H9 (cell line): ENCODE measurements around the gene MAP3K10. TPM values are rescaled to one million over a fixed set of nuclear protein-coding genes. Genes with fewer than 3 reads are reported as not detected.
"Not testable (repeated sequence)": the region's sequence is repeated elsewhere in the genome, so short reads cannot be mapped to it uniquely, and the experiment has no call there.

Experiments
- DNase-seq: peaks from one replicate; pipeline ENCODE4 v3.0.0-alpha.2; 2017
- H2AFZ ChIP-seq: one replicate; pipeline ENCODE4 v1.6.1; 2013; ENCODE audit warnings: mild to moderate bottlenecking, low read length, control low read depth, moderate library complexity
- H2AK5ac ChIP-seq: 2 replicates; pipeline ENCODE4 v1.6.1; 2013; ENCODE audit warnings: low read length, control low read depth, mixed read lengths; ENCODE audit not compliant: insufficient read length
- H2BK120ac ChIP-seq: one replicate; pipeline ENCODE4 v1.6.1; 2013; ENCODE audit warnings: low read depth, mild to moderate bottlenecking, low read length, control low read depth, inconsistent platforms; ENCODE audit not compliant: poor library complexity, severe bottlenecking
- H2BK12ac ChIP-seq: 2 replicates; pipeline ENCODE4 v1.6.1; 2013; ENCODE audit warnings: low read length, control low read depth, mixed read lengths, low read depth; ENCODE audit not compliant: insufficient read length
- H2BK15ac ChIP-seq: 2 replicates; pipeline ENCODE4 v1.6.1; 2013; ENCODE audit warnings: low read depth, low read length, control low read depth
- H2BK20ac ChIP-seq: one replicate; pipeline ENCODE4 v1.6.1; 2013; ENCODE audit warnings: low read depth, mild to moderate bottlenecking, low read length, control low read depth, inconsistent platforms; ENCODE audit not compliant: poor library complexity, severe bottlenecking
- H2BK5ac ChIP-seq: 2 replicates; pipeline ENCODE4 v1.6.1; 2013; ENCODE audit warnings: low read length, control low read depth, mixed read lengths; ENCODE audit not compliant: insufficient read length
- H3K14ac ChIP-seq: 2 replicates; pipeline ENCODE4 v1.6.1; 2013; ENCODE audit warnings: low read length, control low read depth; ENCODE audit not compliant: insufficient read depth
- H3K18ac ChIP-seq: 2 replicates; pipeline ENCODE4 v1.6.1; 2013; ENCODE audit warnings: low read depth, mild to moderate bottlenecking, mixed read lengths, low read length, control low read depth; ENCODE audit not compliant: insufficient read length
- H3K23ac ChIP-seq: 2 replicates; pipeline ENCODE4 v1.6.1; 2013; ENCODE audit warnings: low read length, control low read depth, mixed read lengths, low read depth; ENCODE audit not compliant: insufficient read length
- H3K23me2 ChIP-seq: 2 replicates; pipeline ENCODE4 v1.6.1; 2013; ENCODE audit warnings: low read depth, mild to moderate bottlenecking, mixed read lengths, low read length, control low read depth; ENCODE audit not compliant: insufficient read length, poor library complexity, severe bottlenecking
- H3K27ac ChIP-seq: 2 replicates; pipeline ENCODE4 v1.5.1; 2013; ENCODE audit warnings: low read length, control low read depth, mixed read lengths, low read depth; ENCODE audit not compliant: insufficient read length
- H3K27me3 ChIP-seq: 2 replicates; pipeline ENCODE4 v1.6.1; 2013; ENCODE audit warnings: low read length, control low read depth, inconsistent platforms; ENCODE audit not compliant: insufficient read depth
- H3K4ac ChIP-seq: 2 replicates; pipeline ENCODE4 v1.6.1; 2013; ENCODE audit warnings: low read depth, mild to moderate bottlenecking, control low read depth, inconsistent platforms, low read length, moderate library complexity
- H3K4me1 ChIP-seq: 2 replicates; pipeline ENCODE4 v1.6.1; 2013; ENCODE audit warnings: low read length, control low read depth, inconsistent platforms; ENCODE audit not compliant: insufficient read depth
- H3K4me2 ChIP-seq: 2 replicates; pipeline ENCODE4 v1.6.1; 2013; ENCODE audit warnings: low read length, control low read depth, mixed read lengths; ENCODE audit not compliant: insufficient read length, insufficient read depth
- H3K56ac ChIP-seq: 2 replicates; pipeline ENCODE4 v1.6.1; 2013; ENCODE audit warnings: low read depth, mild to moderate bottlenecking, mixed read lengths, low read length, control low read depth; ENCODE audit not compliant: insufficient read length
- H3K79me1 ChIP-seq: 2 replicates; pipeline ENCODE4 v1.6.1; 2013; ENCODE audit warnings: low read depth, mild to moderate bottlenecking, moderate library complexity, low read length, control low read depth, inconsistent platforms; ENCODE audit not compliant: insufficient read depth, poor library complexity, severe bottlenecking
- H3K79me2 ChIP-seq: 2 replicates; pipeline ENCODE4 v1.6.1; 2013; ENCODE audit warnings: low read length, control low read depth, inconsistent platforms; ENCODE audit not compliant: insufficient read depth
- H3K9ac ChIP-seq: 2 replicates; pipeline ENCODE4 v1.6.1; 2013; ENCODE audit warnings: low read length, control low read depth, mixed read lengths; ENCODE audit not compliant: insufficient read length; ENCODE audit errors: extremely low read depth
- H3K9me3 ChIP-seq: one replicate; pipeline ENCODE4 v1.6.1; 2013; ENCODE audit warnings: low read depth, low read length, inconsistent platforms; ENCODE audit not compliant: control insufficient read depth
- H3T11ph ChIP-seq: one replicate; pipeline ENCODE4 v1.6.1; 2013; ENCODE audit warnings: mild to moderate bottlenecking, low read length, control low read depth, inconsistent platforms
- H4K20me1 ChIP-seq: one replicate; pipeline ENCODE4 v1.6.1; 2013; ENCODE audit not compliant: control insufficient read depth, insufficient read length, insufficient read depth
- H4K5ac ChIP-seq: 2 replicates; pipeline ENCODE4 v1.6.1; 2013; ENCODE audit warnings: low read depth, mild to moderate bottlenecking, mixed read lengths, low read length, control low read depth; ENCODE audit not compliant: insufficient read length
- H4K8ac ChIP-seq: replicated peaks from 2 replicates; pipeline ENCODE4 v1.6.1; 2013; ENCODE audit warnings: low read length, control low read depth, mixed read lengths, low read depth; ENCODE audit not compliant: insufficient read length
- H4K91ac ChIP-seq: 2 replicates; pipeline ENCODE4 v1.6.1; 2013; ENCODE audit warnings: low read depth, mild to moderate bottlenecking, moderate library complexity, mixed read lengths, low read length, control low read depth; ENCODE audit not compliant: insufficient read length
- H3K27ac Mint-ChIP-seq, 3 experiments: 2 replicates in 2 of 3; 3 replicates in 1 of 3; pipeline ENCODE4 v1.8.0; 2020 to 2021; ENCODE audit warnings: mixed read lengths in 3 of 3, mild to moderate bottlenecking in 1 of 3, moderate library complexity in 1 of 3
- H3K27me3 Mint-ChIP-seq: 2 replicates; pipeline ENCODE4 v1.8.0; 2021; ENCODE audit warnings: low read depth, mild to moderate bottlenecking, moderate library complexity, mixed read lengths
- H3K36me3 Mint-ChIP-seq, 3 experiments: 2 replicates in 2 of 3; 3 replicates in 1 of 3; pipeline ENCODE4 v1.8.0; 2020 to 2021; ENCODE audit warnings: low read depth in 3 of 3, mixed read lengths in 3 of 3; ENCODE audit not compliant: insufficient read depth in 1 of 3
- H3K4me1 Mint-ChIP-seq, 2 experiments: 2 replicates each; pipeline ENCODE4 v1.8.0; 2020; ENCODE audit warnings: mixed read lengths in 2 of 2
- H3K4me3 Mint-ChIP-seq, 2 experiments: 2 replicates in 1 of 2; 3 replicates in 1 of 2; pipeline ENCODE4 v1.8.0; 2020 to 2021; ENCODE audit warnings: mild to moderate bottlenecking in 2 of 2, mixed read lengths in 2 of 2, moderate library complexity in 1 of 2
- H3K9me3 Mint-ChIP-seq, 2 experiments: 2 replicates in 1 of 2; 3 replicates in 1 of 2; pipeline ENCODE4 v1.8.0; 2020; ENCODE audit warnings: mild to moderate bottlenecking in 2 of 2, mixed read lengths in 2 of 2, moderate library complexity in 1 of 2
- CTCF ChIP-seq: fragments of 200-600 bp; sonication (generic); conservative IDR thresholded peaks from 3 replicates; pipeline ENCODE4 v1.8.0; 2021; ENCODE audit warnings: antibody characterized with exemption, mild to moderate bottlenecking
- WGBS: extraction: QIAGEN DNeasy Blood & Tissue Kit; methylation state at CpG from one replicate; pipeline ENCODE4 v1.1.7; 2013; ENCODE audit warnings: missing lambda C conversion rate, low lambda C conversion rate, mixed read lengths; ENCODE audit not compliant: insufficient read length; ENCODE audit errors: extremely low coverage; 5-methylcytosine and 5-hydroxymethylcytosine counted together
- total RNA-seq: library from RNA; stranded (reverse); gene quantifications from 2 replicates; pipeline ENCODE4 v1.2.1, GENCODE V29; 2021

MAP3K10 gene
- total RNA-seq, 1 experiment from 2014 or later, result 19.0 TPM

GRCh38 chr19:40144947-40145748 is 46.1 kb upstream of the MAP3K10 start:
- no peaks in the 10 kb centered on the region for H4K20me1 ChIP-seq
- no peaks in the 10 kb centered on the region for H3K36me3 Mint-ChIP-seq
- no peak overlapping the region for H3K27ac ChIP-seq
- no peak overlapping the region for H2AK5ac ChIP-seq
- no peak overlapping the region for H3K23ac ChIP-seq
- H3K27me3 ChIP-seq, result no peaks in the 10 kb centered on the region
- H2BK20ac ChIP-seq, result no peak overlapping the region
- H4K8ac ChIP-seq, result no peak overlapping the region
- H3K4me3 Mint-ChIP-seq, result no peak overlapping the region
- no peaks in the 10 kb centered on the region for H3K4me1 Mint-ChIP-seq
- no peak overlapping the region for H3K9ac ChIP-seq
- no peak overlapping the region for H3K4me2 ChIP-seq
- no peak overlapping the region for H3T11ph ChIP-seq
- DNase-seq, result no peak
- no peaks in the 10 kb centered on the region for H3K9me3 Mint-ChIP-seq
- H2BK120ac ChIP-seq, result no peak overlapping the region
- no peak overlapping the region for H2AFZ ChIP-seq
- no peak overlapping the region; a peak in 1 of 7 replicates for H3K27ac Mint-ChIP-seq
- H3K79me2 ChIP-seq, result no peaks in the 10 kb centered on the region
- no peaks in the 10 kb centered on the region for H3K23me2 ChIP-seq
- H3K4me1 ChIP-seq, result no peaks in the 10 kb centered on the region
- WGBS, result no CpG with 5 or more reads among the region's 5 CpGs
- TF ChIP-seq CTCF, result no peak
- no peak overlapping the region for H3K18ac ChIP-seq
- H3K9me3 ChIP-seq, result no peaks in the 10 kb centered on the region
- no peak overlapping the region for H2BK5ac ChIP-seq
- no peak overlapping the region for H4K91ac ChIP-seq
- H3K56ac ChIP-seq, result no peak overlapping the region
- no peaks in the 10 kb centered on the region for H3K79me1 ChIP-seq
- H3K27me3 Mint-ChIP-seq, result peaks cover 2% of the 10 kb centered on the region; the same call in 1 of the 2 replicates
- H2BK12ac ChIP-seq, result no peak overlapping the region
- no peak overlapping the region for H3K14ac ChIP-seq
- H3K4ac ChIP-seq, result no peak overlapping the region
- no peak overlapping the region for H2BK15ac ChIP-seq
- H4K5ac ChIP-seq, result no peak overlapping the region

DNA sequence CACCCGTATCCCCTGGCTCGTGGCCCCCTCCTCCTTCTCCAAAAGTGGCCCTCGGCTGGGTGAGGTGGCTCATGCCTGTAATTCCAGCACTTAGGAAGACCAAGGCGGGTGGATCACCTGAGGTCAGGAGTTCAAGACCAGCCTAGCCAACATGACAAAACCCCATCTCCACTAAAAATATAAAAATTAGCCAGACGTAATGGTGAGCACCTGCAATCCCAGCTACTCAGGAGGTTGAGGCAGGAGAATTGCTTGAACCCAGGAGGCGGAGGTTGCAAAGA is 45.5 kb upstream of the MAP3K10 start:
- not testable (repeated sequence) for H3K9me3 ChIP-seq, H2AFZ ChIP-seq, H3K27ac Mint-ChIP-seq, H3K4me1 ChIP-seq, H3K18ac ChIP-seq, H3T11ph ChIP-seq, H3K14ac ChIP-seq, H3K27me3 ChIP-seq, H2BK12ac ChIP-seq, H3K27me3 Mint-ChIP-seq, H2BK15ac ChIP-seq, H3K4ac ChIP-seq, H3K23me2 ChIP-seq, H4K20me1 ChIP-seq, H3K79me2 ChIP-seq, H2BK120ac ChIP-seq, H3K4me1 Mint-ChIP-seq, H3K79me1 ChIP-seq, H3K27ac ChIP-seq, H3K36me3 Mint-ChIP-seq, H3K56ac ChIP-seq, H2BK5ac ChIP-seq, H3K4me3 Mint-ChIP-seq, H3K23ac ChIP-seq, H2BK20ac ChIP-seq, H3K4me2 ChIP-seq, H3K9ac ChIP-seq, H4K5ac ChIP-seq, H4K8ac ChIP-seq, H3K9me3 Mint-ChIP-seq, H2AK5ac ChIP-seq, H4K91ac ChIP-seq, DNase-seq
- no CpG with 5 or more reads among the region's 6 CpGs for WGBS
